Activated T-helper 2 cell treated with anti-CD3 and anti-CD28 coated beads, Interferon-gamma antibody, Interleukin-2, Interleukin-4, amounts not matched to agents 10 μg/mL and 5 μg/mL and 100 μg/mL, durations not matched to agents 14 hours and 24 hours and 36 hours (primary cell): ENCODE measurements around the gene CEP131. TPM values are rescaled to one million over a fixed set of nuclear protein-coding genes. Genes with fewer than 3 reads are reported as not detected.

Experiments
- DNase-seq: peaks from one replicate; pipeline ENCODE4 v3.0.0; 2021; ENCODE audit warnings: low spot score
- H3K27ac Mint-ChIP-seq: one replicate; pipeline ENCODE4 v1.8.0; 2021; ENCODE audit warnings: mixed read lengths
- H3K27me3 Mint-ChIP-seq: one replicate; pipeline ENCODE4 v1.8.0; 2021; ENCODE audit warnings: low read depth, mixed read lengths
- H3K36me3 Mint-ChIP-seq: one replicate; pipeline ENCODE4 v1.8.0; 2021; ENCODE audit warnings: low read depth, mixed read lengths
- H3K4me1 Mint-ChIP-seq: one replicate; pipeline ENCODE4 v1.8.0; 2021; ENCODE audit warnings: low read depth, mixed read lengths
- H3K4me3 Mint-ChIP-seq: one replicate; pipeline ENCODE4 v1.8.0; 2021; ENCODE audit warnings: low read depth, mild to moderate bottlenecking, moderate library complexity, mixed read lengths
- H3K9me3 Mint-ChIP-seq: one replicate; pipeline ENCODE4 v1.8.0; 2021; ENCODE audit warnings: mixed read lengths
- intact Hi-C: fragments of 100-400 bp; cut with micrococcal nuclease; formaldehyde crosslinking; loops from one replicate; pipeline ENCODE4 v1.15.1; 2023
- total RNA-seq: library from RNA; stranded (reverse); gene quantifications from 2 replicates; pipeline ENCODE4 v1.2.3, GENCODE V29; 2022

Gene CEP131
- total RNA-seq, 1 donor from 2014 or later, result 14.8 TPM

DNA sequence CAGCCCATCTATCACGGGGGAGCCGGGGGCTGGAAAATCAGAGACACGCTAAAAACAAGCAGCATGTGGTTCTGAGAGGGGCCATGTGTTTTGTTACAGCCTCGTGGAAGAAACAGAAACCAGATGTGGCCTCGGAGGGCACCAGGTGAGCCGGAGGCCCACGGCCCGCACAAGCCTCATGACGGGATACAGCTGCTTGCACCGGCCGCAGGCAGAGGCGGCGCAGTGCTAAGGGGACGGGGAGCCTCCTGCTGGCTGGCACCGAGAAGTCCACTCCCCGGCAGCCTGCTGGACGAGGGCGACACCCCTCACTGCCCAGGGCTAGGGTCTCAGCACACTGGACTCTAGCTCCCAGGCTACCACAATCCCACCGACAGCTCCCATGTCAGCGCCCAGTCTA is 35.5 kb upstream of the CEP131 start:
- intact Hi-C loops, result no loop called here
- DNase-seq, result no peak

DNA sequence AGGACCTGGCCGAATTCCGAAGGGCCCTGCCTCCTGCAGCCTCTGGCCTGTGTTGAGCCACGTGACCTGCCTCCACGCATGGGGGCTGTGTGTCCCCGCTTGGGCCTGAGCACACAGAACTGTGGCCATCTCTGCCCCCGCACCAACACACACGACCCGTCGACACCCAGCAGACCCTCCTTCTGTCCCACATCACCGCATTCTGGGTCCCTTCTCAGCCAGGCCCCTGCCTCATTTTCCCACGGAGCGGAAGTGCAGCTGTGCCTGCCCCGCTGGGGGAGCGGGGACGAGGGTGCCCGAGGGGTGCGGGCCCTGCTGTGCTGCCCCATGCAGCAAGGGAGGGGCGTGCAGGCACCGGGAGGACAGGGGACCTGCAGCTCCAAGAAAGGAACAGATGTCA is 34.8 kb upstream of the CEP131 start:
- intact Hi-C loops, result no loop called here
- Mint-ChIP-seq H3K9me3 (no peaks in the 10 kb centered on the region), H3K27ac (no peak overlapping the region), H3K36me3 (peaks cover 26% of the 10 kb centered on the region), H3K4me1 (peaks cover 2% of the 10 kb centered on the region), H3K4me3 (no peak overlapping the region), H3K27me3 (no peaks in the 10 kb centered on the region)
- DNase-seq, result no peak

More for the DNA sequence above, 35.5 kb upstream of the CEP131 start:
- H3K9me3 Mint-ChIP-seq, result no peaks in the 10 kb centered on the region
- H3K27ac Mint-ChIP-seq, result no peak overlapping the region
- peaks cover 2% of the 10 kb centered on the region for H3K4me1 Mint-ChIP-seq
- H3K4me3 Mint-ChIP-seq, result no peak overlapping the region
- H3K36me3 Mint-ChIP-seq, result peaks cover 26% of the 10 kb centered on the region
- H3K27me3 Mint-ChIP-seq, result no peaks in the 10 kb centered on the region

DNA sequence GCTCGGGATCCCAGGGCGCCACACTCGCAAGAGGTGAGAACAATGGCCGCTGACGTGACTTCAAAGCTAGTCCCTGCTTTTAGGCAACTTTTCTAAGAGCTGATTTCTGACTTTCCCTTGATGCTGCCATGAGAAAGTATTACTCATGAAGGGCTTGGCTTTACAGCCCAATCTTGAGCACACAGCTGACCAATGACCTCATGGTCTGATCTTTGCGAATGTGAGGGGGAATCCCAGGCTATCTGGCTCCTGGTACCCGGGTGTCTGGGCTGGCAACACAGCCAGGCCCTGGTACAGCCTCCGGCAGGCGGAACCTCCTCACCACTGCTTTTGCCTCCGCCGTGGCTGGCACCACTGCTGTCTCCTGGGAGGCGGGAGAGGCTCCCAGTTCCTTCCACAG is 33.9 kb upstream of the CEP131 start:
- intact Hi-C loops, result no loop called here

DNA sequence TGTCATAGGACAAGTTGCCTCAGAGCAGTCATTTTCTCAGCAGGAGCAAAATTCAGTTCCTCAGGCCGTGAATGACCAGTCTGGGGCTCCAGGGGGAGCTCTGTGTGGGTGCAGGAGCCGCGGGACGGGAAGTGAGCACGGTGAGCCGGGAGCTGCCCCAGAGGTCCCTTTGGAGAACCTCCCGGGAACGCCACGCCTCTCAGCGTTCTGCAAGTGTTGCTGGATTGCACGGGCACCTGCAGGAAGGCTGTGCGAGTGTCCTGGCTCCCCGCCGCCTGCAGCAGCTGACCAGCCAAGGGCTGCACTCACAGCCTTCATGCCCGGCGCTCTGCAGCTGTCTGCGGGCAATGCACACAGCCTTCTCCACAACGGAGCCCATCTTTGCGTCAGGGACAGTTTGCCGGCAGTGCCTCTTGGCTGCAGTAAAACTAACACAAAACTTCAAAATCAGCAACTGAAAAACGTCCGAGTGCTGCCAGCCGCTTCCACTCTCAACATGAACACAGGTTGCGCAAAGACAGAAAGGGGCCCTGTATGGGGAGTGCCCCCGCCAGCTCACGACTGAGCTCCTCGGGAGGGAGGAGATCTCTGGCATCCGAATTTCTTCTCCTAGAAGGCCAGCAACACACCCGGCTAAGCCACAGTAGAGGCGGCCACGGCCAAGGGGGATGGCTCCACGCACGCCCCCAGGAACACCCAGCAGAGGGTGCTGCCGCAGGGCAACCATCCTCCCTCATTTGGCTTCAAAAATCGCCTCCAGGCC is 32.4 kb upstream of the CEP131 start:
- Mint-ChIP-seq H3K4me3 (no peak overlapping the region), H3K4me1 (peaks cover 2% of the 10 kb centered on the region), H3K36me3 (peaks cover 30% of the 10 kb centered on the region), H3K27me3 (no peaks in the 10 kb centered on the region), H3K9me3 (no peaks in the 10 kb centered on the region), H3K27ac (no peak overlapping the region)
- no peak for DNase-seq
- intact Hi-C loops, result loop anchor here (5.0 kb wide), 1 partner anchor 297 kb away; the partner anchor contains the start of gene FAAP100

More for the DNA sequence above, 33.9 kb upstream of the CEP131 start:
- DNase-seq, result no peak
- H3K27ac Mint-ChIP-seq, result no peak overlapping the region
- peaks cover 2% of the 10 kb centered on the region for H3K4me1 Mint-ChIP-seq
- no peaks in the 10 kb centered on the region for H3K27me3 Mint-ChIP-seq
- H3K4me3 Mint-ChIP-seq, result no peak overlapping the region
- no peaks in the 10 kb centered on the region for H3K9me3 Mint-ChIP-seq
- H3K36me3 Mint-ChIP-seq, result peaks cover 27% of the 10 kb centered on the region

DNA sequence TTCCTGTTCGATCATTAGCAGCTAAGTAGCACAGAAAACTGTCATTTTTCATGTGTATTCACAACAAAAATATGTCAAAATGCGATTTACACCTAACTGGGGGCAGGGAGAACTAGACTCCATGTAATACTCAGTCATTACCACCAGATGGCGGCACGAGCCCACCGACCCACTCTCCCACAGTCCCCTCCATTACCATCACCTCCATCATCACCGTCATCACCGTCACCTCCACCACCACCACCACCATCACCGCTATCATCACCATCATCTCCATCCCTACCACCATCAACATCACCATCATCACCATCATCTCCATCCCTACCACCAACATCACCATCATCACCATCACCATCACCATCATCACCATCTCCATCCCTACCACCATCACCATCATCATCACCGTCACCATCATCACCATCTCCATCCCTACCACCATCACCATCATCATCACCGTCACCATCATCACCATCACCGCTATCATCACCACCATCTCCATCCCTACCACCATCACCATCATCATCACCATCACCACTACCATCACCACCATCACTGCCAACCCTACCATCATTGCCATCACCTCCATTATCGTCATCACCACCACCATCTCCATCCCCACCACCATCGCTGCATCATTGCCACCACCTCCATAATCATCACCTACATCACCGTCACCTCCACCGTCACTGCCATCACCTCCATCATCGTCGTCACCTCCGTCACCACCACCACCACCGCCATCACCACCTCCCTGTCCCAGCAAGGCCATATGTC is 30.8 kb upstream of the CEP131 start:
- no peak overlapping the region for H3K4me3 Mint-ChIP-seq
- H3K9me3 Mint-ChIP-seq, result no peaks in the 10 kb centered on the region
- intact Hi-C loops, result loop anchor here (2.0 to 5.0 kb wide), 2 partner anchors 231 to 299 kb away; partner anchors contain the start of gene FAAP100
- H3K4me1 Mint-ChIP-seq, result peaks cover 2% of the 10 kb centered on the region
- H3K36me3 Mint-ChIP-seq, result peaks cover 32% of the 10 kb centered on the region
- no peaks in the 10 kb centered on the region for H3K27me3 Mint-ChIP-seq
- peak; percentile 41 for DNase-seq
- H3K27ac Mint-ChIP-seq, result peak overlapping the region; percentile 2

DNA sequence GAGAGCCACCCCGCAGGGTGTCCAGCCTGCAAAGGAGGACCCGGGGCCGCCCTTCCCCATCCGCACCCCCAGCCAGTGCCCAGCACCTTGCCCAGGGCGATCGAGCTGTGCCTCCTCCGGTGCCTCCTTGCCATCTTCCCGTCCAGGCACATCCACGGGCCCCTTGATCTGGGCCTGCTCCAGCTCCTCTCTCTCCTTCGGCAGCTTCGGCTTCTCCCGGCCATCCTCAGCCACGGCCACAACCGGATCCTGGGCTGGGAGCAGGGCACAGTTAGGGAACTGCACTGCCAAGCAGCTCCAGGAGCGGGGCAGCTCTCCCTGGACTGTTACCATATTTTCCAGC is 30.2 kb upstream of the CEP131 start:
- DNase-seq, result no peak
- no peak overlapping the region for H3K27ac Mint-ChIP-seq
- H3K36me3 Mint-ChIP-seq, result peaks cover 32% of the 10 kb centered on the region
- no peaks in the 10 kb centered on the region for H3K9me3 Mint-ChIP-seq
- no peaks in the 10 kb centered on the region for H3K27me3 Mint-ChIP-seq
- intact Hi-C loops, result loop anchor here (2.0 to 5.0 kb wide), 2 partner anchors 232 to 299 kb away; partner anchors contain the start of gene FAAP100
- H3K4me3 Mint-ChIP-seq, result no peak overlapping the region
- peaks cover 2% of the 10 kb centered on the region for H3K4me1 Mint-ChIP-seq

DNA sequence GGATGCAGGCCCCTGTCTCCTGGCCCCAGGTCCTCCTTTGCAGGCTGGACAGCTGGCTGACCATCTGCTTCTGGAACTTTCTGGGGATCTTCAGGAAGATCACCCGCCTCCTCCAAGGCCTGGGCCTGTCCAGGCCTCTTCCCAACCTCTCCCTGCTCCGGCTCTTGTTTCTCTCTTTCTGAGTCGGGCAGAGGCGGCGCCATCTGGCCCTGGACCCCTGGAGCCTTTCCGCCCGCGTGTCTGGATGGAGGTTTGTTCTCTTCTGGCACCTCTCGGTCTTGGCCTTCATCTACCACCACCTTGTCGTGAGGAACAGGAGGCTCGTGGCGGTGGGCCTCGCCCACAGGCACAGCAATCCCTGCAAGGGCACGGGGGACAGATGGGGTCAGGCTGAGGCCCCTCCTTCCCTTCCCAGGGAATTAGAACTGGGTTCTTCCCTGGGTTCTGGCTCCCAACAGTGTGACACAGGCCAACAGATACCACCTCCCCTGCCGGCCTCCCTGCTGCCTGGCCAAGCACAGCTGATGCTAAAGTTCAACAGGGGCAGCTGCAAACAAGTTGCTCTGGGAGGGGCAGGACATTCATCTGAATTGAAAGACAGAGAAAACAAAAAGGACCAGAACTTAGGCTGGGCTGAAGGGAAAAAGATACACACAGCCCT is 29.7 kb upstream of the CEP131 start:
- intact Hi-C loops, result loop anchor here (2.0 to 5.0 kb wide), 2 partner anchors 232 to 300 kb away; partner anchors contain the start of gene FAAP100
- no peaks in the 10 kb centered on the region for H3K27me3 Mint-ChIP-seq
- no peak overlapping the region for H3K4me3 Mint-ChIP-seq
- no peak overlapping the region for H3K27ac Mint-ChIP-seq
- DNase-seq, result no peak
- H3K36me3 Mint-ChIP-seq, result peaks cover 31% of the 10 kb centered on the region
- H3K9me3 Mint-ChIP-seq, result no peaks in the 10 kb centered on the region
- peaks cover 2% of the 10 kb centered on the region for H3K4me1 Mint-ChIP-seq

DNA sequence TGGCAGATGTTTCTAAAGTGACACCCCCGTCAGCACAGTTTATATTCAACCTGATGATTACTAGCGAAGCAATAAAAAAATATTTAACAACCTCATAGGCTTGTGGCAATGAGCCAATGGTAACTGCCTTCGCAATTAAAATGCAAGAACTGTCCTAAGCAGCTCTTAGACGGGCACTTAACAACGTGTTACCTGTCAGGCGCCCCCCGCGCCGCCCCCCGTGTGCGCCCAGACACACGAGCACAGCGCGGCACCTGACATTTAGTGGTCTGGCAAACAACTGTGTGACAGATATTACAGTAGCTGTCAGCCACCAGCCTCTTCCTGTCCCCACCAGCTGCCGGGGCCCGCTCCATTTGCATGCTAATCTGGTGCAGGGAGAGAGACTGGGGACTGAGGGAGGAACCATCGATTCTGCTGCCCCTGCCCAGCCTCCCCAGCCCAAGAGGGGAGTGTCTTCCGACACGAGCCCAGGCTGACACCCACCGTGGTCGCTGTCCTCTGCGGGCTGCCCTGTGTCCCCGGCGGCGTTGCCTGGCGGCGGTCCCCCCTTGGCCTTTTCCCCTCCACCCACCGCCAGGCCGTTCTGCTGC is 29.0 kb upstream of the CEP131 start:
- peaks cover 28% of the 10 kb centered on the region for H3K36me3 Mint-ChIP-seq
- intact Hi-C loops, result loop anchor here (2.0 to 5.0 kb wide), 2 partner anchors 233 to 300 kb away; partner anchors contain the start of gene FAAP100
- H3K4me1 Mint-ChIP-seq, result peaks cover 2% of the 10 kb centered on the region
- no peaks in the 10 kb centered on the region for H3K9me3 Mint-ChIP-seq
- no peak overlapping the region for H3K27ac Mint-ChIP-seq
- no peaks in the 10 kb centered on the region for H3K27me3 Mint-ChIP-seq
- DNase-seq, result no peak
- no peak overlapping the region for H3K4me3 Mint-ChIP-seq

DNA sequence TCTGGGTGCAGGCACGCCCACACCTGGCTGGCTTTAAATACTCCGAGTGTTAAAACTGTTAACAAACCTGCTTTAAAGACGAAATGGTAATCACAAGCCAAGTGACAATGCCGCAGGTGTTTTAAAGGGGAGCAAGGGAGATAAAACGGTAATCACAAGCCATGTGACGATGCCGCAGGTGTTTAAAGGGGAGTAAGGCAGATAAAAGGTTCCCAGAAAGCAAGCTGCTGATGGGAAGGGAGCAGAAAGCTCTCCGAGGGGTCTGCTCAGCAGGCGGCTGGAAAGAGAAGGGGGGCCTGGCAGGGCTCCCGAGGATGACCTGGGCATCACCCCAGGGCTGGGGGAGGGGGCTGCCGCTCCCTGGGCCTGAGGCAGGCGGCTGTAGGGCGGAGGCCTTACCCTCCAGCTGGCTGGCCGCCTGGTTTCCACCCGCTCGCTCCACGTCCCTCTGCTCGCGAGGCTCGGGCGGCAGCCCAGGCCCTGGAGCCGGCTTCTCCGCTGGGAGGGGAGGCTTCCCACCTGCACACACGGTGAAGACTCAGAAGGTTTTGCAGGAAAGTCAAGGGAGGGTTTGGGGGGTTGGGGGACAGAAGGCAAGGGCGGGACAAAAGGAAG is 28.4 kb upstream of the CEP131 start:
- H3K36me3 Mint-ChIP-seq, result peaks cover 28% of the 10 kb centered on the region
- H3K4me1 Mint-ChIP-seq, result peaks cover 2% of the 10 kb centered on the region
- no peak overlapping the region for H3K27ac Mint-ChIP-seq
- no peaks in the 10 kb centered on the region for H3K9me3 Mint-ChIP-seq
- H3K4me3 Mint-ChIP-seq, result no peak overlapping the region
- no peak for DNase-seq
- intact Hi-C loops, result loop anchor here (5.0 kb wide), 1 partner anchor 301 kb away; the partner anchor contains the start of gene FAAP100
- H3K27me3 Mint-ChIP-seq, result no peaks in the 10 kb centered on the region

DNA sequence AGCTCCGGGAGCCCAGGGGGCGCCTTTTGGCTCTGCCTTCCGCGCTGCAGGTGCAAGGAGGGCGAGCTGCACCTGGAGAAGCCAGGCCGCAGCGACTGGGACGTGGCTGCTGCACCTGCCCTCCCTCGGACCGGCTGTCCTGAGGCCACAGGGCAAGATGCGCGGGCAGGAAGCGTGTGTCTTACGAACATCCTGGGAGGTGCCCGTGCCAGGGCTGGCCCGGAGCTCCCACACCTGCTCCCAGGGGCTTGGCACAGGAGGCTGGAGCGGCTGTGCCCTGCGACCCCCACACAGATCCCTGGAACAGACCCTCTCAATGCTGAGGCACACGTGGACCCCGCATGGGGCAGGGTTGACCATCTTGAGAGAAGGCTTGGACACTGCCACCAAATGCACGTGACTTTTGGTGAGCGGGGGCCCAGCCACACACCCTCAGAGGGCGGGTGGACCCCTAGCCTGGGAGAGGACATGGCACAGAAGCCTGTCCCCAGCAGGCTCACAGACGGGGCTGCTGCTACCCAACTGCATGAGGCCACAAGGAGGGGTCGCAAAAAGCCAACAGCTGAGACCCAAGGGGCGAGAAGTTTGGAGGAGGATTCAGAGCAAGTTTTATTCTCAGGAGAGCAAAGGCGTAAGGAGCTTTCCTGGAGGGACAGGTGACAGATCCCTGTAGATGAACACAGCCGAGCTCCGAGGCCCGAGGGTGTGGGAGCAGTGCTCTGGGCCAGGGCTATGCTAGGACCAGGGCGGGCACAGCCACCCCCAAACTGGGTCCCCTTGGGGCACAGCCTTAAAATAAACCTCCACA is 27.7 kb upstream of the CEP131 start:
- DNase-seq, result no peak
- Mint-ChIP-seq H3K36me3 (peaks cover 26% of the 10 kb centered on the region), H3K4me1 (peaks cover 2% of the 10 kb centered on the region), H3K9me3 (no peaks in the 10 kb centered on the region), H3K27me3 (no peaks in the 10 kb centered on the region), H3K27ac (no peak overlapping the region), H3K4me3 (no peak overlapping the region)
- intact Hi-C loops, result loop anchor here (5.0 kb wide), 1 partner anchor 302 kb away; the partner anchor contains the start of gene FAAP100

DNA sequence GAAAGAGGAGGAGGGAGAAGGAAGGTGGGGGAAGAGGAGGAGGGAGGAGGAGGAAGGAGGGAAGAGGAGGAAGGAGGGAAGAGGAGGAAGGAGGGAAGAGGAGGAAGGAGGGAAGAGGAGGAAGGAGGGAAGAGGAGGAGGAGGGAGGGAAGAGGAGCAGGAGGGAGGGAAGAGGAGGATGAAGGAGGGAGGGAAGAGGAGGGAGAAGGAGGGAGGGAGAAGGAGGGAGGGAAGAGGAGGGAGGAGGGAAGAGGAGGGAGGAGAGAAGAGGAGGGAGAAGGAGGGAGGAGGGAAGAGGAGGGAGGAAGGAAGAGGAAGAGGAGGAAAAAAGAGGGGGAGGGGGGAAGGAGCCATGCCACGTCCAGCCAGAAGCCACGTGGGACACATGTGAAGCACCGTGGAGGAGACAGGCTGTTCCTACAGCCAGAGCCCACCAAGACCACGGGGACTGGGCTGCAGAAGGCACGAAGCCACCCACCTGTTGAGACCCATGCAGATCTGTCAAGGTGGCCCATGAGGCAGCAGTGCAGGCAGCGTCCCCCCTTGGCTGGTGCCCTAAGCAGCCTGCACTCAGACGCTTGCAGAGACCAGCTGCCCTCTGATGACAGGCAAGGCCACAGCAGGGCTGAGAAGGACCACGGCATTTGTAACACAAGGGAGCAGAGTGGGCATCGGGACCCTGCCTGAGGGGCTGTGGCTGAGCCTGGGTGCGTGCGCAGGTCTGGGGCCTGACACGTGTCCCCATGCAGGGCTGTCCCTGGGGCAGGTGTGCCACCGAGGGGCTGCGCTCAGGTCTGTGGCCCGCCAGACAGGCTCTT is 26.7 kb upstream of the CEP131 start:
- Mint-ChIP-seq H3K27me3 (no peaks in the 10 kb centered on the region), H3K4me3 (no peak overlapping the region), H3K27ac (no peak overlapping the region), H3K36me3 (peaks cover 32% of the 10 kb centered on the region), H3K4me1 (peaks cover 2% of the 10 kb centered on the region), H3K9me3 (no peaks in the 10 kb centered on the region)
- intact Hi-C loops, result loop anchor here (5.0 kb wide), 1 partner anchor 303 kb away; the partner anchor contains the start of gene FAAP100
- no peak for DNase-seq
